GM21367 (cell line): Measurements from ENCODE around the gene IFI16.
"Not testable (repeated sequence)": the region's sequence is repeated elsewhere in the genome, so short reads cannot be mapped to it uniquely, and the experiment has no call there.

Experiments used
- ATAC-seq: cut with Tn5 transposase; IDR thresholded peaks from one replicate; pipeline ENCODE4 v1.9.1; 2021; ENCODE audit not compliant: unreplicated experiment

The IFI16 gene

DNA sequence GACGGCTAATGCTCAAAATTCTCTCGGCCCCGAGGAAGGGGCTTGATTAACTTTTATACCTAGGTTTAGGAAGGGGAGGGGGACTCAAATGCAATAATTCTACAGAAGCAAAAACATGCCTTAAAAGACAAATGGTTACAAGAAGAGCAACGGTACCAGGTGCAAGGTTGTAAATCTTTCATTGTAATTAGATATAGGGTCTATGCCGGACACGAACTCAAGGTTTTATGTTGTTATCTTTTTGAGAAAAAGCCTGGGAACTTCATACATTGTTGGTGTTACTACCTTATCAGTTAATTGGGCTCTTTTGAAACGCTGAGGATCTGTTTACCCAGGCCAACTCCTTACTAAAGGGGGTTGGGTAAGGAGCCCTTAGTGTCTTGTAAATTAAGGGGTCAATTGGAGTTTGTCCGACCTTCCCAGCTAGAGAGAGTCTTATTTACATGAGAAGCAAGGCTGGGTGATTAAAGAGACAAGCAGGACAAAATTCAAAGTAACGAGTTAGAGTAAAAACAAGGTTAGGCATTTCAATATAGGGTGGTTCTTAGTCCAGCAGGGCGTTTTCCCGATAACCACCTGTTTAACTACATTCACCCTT lies 3.4 kb upstream of the IFI16 start:
- ATAC-seq: not testable (repeated sequence)

DNA sequence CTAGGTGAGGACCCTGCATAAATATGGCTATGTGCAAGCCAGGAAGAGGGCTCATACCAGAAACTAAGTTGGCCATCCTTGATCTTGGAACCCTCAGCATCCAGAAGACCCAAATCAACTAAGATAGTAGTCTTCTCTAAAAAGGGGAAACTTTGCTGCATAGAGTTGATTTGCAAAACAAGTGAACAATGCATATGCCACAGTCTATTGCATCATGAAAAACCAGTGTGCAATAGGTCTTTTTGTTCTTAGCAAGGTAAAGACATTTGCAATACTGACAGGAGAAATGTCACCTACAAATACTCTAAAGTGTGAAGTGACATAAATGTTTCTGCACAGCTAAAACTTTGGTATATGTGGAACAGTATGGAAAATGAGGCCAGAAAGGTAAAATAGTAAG lies 2.0 kb upstream of the IFI16 start:
- no peak for ATAC-seq

DNA sequence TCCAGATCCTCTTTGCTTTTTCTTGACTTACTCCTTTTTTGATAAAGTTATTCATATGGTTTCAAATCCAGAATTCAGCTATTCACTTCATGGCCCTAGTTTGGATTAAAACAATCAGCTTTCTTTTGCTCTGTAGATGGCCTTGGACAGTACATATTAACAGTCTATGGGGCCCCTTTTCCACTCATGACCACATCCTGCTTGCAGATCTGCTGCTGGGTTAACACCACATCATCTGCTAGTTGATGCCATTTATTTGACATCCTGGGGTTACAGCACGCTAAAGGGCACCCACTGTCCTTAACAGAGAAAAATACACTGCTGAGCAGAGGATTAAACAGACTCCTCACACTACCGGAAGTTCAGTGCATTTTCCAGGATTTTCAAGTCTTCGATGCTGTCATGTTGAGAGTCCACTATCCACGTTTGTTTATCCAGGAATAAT lies 941 bp upstream of the IFI16 start:
- ATAC-seq: peak; percentile 68

DNA sequence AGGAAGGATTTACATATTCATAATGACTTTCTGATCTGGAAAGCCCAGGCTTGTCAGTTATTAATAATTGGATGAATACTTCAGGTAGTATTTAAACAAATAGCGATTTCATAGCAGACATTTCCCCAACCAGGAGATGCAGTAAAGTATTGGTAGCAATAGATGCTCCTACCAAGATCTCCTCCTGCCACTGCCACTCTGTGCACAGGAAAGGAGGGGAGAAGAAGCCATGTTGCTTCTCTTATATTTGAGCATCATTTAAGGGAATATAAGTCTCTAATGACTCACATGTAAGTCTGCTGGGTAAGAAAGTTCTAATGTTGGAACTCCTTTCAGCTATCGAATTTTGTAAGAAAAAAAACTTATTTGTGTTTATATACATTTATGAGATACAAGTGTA lies 420 bp upstream of the IFI16 start:
- no peak for ATAC-seq

DNA sequence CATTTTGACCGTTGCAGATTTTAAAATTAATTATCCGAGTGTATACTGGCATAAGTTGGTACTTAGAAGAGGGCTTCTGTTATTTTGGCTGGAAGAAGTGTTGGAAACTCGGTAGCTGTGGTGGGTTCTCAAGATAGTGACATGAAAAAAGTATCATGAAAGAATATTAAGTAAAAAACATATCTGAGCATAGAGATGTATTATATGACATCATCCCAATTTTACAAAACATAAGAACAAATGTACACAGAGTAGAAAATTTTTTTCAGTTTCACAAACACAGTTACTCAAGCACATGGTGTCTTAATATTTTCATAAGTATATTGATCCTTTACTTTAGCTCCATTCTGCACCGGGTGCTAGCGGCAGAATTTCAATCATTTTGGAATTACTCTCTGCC lies 684 bp downstream of the IFI16 start:
- no peak for ATAC-seq

DNA sequence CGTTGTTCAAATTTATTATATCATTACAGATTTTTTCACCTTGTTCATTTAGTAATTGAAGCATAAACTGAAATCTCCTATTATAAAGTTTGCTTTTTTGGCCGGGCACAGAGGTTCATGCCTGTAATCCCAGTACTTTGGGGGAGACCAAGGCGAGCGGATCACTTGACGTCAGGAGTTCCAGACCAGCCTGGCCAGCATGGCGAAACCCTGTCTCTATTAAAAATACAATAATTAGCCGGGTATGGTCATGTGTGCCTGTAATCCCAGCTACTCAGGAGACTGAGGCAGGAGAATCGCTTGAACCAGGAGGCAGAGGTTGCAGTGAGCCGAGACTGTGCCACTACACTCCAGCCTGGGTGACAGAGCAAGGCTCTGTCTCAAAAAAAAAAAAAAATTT lies 1.3 kb downstream of the IFI16 start:
- ATAC-seq: not testable (repeated sequence)

DNA sequence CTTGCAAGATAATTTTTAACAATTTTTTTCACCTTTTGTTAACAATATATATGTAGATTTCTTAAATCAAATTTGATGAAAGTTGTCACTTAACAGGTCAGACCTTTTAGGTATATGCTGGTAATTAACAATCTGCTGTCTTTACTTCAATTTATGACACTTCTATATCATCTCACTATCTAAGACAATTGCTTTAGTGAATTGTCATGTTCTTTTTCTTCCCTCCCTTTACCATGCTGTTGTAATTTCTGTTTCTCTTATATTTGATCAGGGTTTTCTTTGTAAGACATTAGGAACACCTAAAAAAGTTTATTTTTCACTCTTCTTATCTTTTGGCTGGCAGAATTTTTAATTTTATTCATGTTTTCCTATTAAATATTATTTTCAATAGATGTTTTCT lies 2.0 kb downstream of the IFI16 start:
- no peak for ATAC-seq

DNA sequence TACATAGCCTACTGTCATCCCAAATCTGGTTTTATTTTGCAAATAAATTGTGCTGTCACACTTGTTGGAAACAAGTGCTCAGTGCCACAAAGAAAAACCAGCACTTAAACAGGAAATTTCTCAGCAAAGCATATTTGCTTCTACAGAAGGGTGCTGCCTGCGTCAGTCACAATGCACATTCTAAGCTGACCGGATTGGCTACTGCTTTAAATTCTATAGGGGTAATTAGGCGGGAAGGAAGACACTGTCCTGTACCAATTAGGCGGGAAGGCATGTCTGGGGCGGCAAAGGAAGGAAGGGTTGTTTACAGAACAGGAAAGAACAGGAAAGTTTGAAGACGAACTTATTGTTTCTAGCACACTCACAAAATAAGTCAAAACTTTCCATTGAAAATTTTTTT lies 2.8 kb downstream of the IFI16 start:
- peak; percentile 21 for ATAC-seq

DNA sequence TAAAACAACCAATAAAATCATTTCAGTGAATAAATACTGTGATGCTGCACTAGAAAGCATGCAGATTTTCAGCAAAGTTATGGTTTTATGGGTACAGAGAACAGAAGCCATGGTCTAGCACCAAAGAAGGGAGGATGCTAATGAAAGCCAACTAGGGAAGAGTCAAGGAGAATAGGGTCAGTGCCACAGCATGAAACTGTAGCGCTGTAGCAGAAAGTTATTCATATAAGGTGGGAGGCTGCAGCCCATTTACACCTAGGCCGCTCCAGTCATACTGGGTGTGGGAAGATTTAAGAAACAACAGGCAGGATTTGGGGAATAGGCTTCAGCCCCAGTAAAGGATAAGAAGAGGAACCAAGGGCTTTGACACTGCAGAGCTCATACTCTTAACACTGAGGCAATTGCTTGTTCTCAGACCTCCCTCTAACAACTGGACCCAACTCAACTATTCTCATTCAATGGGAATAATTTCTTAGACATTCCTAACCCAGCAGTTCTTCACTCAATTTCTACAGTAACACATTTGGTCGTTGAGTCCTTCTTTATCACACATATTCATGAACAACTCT lies 4.4 kb downstream of the IFI16 start:
- ATAC-seq: no peak

DNA sequence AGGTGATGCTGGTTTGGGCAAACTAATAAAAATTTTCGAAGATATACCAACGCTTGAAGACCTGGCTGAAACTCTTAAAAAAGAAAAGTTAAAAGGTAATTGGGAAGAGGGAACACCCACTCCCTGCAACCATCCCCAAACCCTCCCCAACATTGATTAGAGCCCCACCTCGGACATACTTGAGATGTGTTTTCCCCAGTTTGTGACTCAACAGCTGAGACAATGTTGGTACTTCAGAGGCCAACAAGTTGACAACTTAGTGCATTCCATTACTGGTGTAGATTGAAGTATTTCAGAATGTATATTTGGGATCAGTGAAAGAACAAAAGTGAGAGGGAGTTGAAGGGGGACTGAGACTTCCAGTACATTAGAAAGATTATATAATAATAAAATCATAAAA lies 5.1 kb downstream of the IFI16 start:
- ATAC-seq: no peak

DNA sequence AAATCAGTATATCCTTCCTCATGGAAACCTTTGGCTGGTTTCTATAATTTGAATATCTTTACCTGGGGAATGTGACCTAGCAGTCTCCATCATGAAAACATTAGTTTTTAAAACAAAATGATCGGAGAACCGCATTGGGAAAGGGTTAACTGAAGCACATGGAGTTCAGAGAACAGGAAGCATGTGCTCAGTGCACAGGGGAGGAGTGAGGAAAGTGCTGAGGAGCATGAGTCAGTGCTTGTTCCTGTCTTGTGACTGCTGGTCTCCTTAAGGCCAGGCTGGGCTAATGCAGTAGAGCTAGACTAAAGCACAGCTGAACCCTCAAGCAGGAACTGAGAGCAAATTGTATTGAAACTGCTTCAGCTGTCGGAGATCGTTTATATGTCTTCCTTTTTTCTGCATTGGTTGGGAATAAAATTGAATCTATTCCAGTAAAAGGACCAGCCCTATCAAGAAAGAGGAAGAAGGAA lies 5.8 kb downstream of the IFI16 start:
- ATAC-seq: peak; percentile 94

DNA sequence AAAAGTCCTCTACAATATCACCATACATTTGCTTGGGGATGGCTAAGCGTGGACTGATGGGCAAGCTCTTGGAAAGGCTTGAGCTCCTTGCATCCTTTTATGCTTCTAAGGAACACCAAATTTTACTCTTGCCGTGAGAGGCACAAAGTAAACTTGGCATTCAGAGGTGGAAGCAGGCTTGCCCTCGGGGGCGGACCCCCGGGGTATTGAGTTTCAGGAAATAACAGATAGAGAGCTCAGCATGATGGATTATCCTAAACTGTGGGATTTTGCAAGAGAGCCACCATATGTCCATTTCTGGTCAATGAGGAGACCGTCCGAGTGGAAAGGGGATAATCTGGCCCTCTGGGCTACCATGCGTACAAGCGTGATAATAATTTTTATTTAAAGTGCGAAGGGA lies 14.0 kb downstream of the IFI16 start:
- ATAC-seq: no peak

DNA sequence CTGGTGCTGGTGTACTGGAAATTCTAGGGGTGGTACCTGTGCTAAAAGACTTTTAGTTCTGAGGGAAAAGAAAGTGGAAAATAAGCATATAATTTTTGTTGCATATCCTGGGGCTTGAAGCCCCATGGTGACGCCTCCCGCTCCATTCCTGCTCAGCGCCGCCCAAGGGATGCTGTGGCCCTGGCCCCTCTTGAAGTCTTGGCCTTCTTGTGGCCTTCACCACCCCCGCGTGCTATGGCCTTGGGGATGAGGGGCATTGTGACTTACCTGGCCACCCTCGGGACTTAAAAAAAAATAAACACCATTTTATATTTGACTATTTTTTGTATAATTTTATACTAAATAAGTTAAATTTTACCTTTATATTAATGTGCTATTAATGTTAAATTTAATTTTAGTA lies 15.3 kb downstream of the IFI16 start:
- no peak for ATAC-seq

DNA sequence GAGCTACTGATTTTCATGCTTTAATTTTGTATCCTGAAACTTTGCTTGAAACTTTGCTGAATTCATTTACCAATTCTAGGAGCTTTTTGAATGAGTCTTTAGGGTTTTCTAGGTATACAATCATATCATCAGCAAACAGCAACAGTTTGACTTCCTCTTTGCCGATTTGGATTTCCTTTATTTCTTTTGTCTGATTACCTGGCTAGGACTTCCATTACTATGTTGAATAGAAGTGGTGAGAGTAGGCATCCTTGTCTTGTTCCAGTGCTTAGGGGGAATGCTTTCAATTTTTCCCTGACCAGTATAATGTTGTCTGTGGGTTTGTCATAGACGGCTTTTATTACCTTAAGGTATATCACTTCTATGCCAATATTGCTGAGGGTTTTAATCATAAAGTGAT lies 17.1 kb downstream of the IFI16 start:
- not testable (repeated sequence) for ATAC-seq

DNA sequence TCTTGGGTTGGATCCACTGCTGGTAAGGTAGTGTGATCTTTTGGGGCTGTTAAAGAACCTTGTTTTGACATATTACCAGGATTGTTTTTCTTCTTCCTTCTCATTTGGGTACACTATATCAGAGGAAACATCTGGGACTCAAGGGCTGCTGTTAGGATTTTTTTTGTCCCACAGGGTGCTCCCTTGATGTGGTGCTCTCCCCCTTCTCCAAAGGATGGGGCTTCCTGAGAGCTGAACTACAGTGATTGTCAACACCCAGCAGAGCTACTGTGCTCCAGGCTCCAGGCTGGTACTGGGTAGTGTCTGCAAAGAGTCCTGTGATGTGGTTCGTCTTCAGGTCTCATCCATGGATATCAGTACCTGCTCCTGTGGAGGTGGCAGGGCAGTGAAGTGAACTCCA lies 20.6 kb downstream of the IFI16 start:
- no peak for ATAC-seq

DNA sequence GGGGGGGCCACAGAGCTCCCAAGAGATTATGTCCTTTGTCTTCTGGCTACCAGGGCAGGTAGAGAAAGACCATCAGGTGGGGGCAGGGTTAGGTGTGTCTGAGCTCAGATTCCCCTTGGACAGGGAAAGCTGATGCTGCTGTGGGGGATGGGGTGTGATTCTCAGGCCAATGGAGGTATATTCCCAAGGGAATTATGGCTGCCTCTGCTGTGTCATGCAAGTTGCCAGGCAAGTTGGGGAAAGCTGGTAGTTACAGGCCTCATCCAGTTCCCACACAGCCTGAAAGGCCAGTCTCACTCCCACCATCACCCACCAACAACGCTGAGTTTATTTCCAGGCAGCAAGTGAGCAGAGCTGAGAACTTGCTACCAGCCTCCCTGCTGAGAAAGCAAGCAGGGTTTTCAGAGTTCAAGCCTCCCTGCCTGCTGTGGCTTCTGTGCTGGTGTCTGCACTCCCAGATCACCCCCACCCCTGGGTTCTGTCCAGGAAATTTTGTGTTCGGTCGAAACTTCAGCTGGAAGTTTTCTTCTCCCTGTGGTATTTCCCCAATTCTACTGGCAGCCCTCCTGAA lies 21.3 kb downstream of the IFI16 start:
- no peak for ATAC-seq

DNA sequence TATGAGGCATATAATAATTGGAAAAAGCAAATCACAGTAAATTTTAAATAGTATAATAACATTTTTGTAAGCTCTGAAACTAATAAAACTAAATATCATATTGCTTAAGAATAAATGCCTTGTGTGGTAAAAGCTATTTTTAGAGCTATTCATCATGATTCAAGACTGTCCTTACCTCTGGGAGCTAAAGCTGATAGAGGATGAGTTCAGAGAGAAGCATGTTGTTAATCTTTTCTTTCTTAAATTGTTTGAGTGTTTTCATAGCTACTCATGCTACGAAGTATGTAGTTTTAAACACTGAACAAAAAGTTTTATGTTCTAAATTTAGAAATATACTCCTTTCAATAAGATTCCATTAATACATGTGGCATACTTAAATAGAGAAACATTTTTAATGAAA lies 30.5 kb downstream of the IFI16 start:
- no peak for ATAC-seq

DNA sequence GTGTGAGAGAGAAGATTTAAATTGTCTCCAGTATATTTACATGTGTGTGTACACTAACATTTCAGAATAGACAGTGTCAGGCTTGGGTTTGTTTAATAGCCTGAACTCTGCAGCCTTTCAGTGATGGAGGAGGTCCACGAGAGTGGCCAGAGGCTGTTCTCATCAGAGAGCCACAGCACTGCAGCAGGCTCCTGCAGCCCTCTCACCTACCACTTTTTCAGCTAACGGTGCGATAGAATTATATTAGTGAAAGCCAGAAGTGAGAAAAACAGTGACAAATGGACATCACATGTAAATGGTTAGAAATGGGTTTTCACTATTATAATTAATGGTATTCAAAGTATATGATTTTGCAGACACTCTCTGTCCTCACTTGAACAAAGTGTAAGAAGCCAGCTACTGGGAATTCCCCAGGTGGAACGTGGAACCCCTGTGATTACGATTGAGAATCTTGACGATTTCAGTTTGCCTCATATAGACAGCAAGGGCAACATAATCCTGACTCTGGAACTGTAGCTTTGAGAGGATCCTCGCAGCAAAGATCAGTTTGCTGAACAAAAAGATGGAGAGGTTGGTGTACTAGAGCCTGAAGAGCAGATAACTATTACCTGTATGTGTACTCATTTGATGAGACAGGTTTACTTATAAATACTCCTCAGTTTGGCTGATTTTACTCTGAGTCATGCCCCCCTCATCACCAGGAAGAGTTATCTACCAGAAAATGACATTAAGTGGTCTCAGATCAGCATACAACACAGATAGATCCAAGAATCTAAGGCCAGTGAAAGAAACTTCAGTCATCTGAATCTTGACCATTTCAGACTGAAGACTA lies 31.4 kb downstream of the IFI16 start:
- ATAC-seq: no peak

DNA sequence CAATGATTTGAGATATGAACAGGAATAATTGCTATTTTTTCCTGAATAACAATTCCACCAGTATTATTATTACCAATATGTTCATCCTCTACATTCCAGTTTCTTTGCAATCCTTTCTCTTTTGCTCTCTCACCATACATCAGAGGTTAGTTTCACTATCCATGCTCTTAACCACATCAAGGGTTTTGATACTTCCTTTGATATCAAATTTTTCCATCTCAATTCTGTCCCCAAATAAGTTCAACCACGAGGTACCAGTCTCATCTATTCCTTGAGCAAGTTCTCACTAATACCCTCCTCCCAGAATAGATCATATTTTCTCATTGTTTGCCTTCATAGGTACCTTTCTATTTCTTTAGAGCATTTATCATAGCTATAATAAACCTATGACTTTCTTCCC lies 36.8 kb downstream of the IFI16 start:
- ATAC-seq: not testable (repeated sequence)

DNA sequence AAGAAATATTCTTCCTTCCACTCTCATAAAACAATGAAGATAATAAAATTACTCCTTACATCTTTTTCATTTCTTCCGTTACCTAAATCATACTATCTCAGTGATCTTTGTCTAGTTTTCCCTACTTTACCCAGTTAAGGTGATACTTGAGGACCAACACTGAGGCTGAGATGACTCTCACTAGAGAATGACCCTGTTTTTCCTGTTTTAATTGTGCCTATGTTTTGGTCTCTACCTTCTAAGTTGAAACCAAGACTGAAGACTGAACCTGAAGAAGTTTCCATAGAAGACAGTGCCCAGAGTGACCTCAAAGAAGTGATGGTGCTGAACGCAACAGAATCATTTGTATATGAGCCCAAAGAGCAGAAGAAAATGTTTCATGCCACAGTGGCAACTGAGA lies 41.7 kb downstream of the IFI16 start:
- no peak for ATAC-seq

DNA sequence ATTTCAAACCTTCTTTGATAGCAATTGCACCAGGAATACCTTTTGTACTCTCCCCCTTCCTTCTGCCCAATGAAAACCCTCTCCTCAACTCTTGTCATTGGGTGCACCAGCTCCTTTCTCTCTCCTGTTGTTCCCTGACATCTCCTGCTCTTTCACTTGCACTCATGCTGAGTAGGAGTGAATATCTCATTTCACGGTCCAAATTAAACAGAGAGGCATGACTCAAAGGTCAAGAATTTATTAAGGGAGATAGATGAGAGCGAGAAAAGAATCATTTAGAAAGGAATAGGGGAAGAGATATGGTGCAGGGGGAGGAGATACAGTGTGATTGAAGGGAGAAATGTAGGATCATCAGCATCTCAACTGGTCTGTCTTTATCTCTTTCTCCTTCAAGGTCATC lies 44.7 kb downstream of the IFI16 start:
- no peak for ATAC-seq

DNA sequence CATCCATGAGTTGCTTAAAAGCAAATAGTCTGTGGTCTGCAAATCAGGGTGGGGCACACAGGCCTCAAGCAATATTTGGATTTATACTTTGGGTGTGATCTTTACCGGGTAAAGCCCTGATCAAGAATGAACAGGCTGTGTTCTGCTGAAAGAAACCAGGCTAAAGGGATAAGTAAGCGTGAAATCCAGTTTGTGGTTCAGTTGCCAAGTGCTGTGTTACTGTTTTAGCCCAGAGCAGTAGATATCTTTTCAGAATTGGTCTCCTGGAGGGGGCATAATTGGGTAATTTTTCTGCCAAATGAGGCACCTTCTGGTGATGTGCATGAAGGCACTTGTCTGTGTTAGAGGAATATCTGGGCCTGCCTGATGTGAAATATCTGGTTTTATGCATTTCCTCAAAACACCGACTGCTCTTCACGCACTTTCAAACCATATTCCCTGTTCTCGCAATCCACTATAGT lies 45.5 kb downstream of the IFI16 start:
- ATAC-seq: no peak
